ENCODE results near the gene YWHAG. TPM values are rescaled to one million over a fixed set of nuclear protein-coding genes. Genes with fewer than 3 reads are reported as not detected.
"Not testable (repeated sequence)": the region's sequence is repeated elsewhere in the genome, so short reads cannot be mapped to it uniquely, and the experiment has no call there.

The YWHAG gene
- total RNA-seq, 2 donors from 2014 or later, result 132 to 153 TPM

DNA sequence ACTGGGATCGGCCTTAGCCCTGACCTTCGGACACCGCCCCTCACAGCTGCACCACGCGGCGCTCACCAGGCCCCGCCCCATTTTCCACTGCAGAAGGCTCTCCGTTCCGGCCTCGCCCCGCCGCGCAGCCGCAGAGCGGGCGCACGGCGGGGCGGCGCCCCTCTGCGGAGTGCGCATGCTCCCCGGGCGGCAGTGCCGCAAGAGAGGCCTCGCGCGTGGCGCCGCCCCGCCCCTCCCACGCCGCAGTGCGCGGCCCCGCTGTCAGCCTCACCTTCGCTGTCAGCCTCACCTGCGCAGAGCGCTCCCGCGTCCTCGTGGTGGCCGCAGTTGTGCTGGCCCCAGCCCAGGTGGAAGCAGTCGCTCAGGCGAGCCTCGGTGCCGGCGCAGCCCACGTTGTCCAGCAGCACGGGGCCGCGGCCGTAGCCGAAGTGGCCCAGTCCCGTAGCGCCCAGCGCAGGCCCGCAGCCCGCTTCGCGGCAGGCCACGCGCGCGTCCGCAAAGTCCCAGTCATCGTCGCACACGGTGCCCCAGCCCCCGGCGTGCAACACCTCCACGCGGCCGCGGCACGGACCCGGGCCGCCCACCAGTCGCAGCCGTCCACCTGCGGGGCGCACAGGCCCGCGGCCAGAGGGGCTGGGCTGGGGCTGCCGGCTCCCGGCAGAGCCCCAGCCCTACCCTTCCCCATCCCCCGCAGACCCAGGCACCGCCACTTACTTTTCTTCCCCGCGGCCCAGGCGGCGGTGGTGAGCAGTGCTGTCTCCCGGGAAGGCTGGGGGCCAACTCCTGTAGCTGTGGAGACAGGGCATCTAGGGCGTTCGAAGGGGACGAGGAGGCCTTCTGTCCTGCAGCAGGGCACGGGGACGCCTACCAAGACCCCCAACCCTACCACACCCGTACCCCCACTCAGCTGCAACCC is 34.6 kb upstream of the YWHAG start:
- no peaks in the 10 kb centered on the region for H3K36me3 ChIP-seq
- no peaks in the 10 kb centered on the region for H3K9me3 ChIP-seq
- no peaks in the 10 kb centered on the region for H3K27me3 ChIP-seq
- peak overlapping the region; percentile 83 to 97 for H3K27ac ChIP-seq
- peak; percentile 95 for DNase-seq (ENCODE audit: low spot score)
- H3K4me3 ChIP-seq, result peak overlapping the region; percentile 50 to 68
- TF ChIP-seq, protein P1, sequence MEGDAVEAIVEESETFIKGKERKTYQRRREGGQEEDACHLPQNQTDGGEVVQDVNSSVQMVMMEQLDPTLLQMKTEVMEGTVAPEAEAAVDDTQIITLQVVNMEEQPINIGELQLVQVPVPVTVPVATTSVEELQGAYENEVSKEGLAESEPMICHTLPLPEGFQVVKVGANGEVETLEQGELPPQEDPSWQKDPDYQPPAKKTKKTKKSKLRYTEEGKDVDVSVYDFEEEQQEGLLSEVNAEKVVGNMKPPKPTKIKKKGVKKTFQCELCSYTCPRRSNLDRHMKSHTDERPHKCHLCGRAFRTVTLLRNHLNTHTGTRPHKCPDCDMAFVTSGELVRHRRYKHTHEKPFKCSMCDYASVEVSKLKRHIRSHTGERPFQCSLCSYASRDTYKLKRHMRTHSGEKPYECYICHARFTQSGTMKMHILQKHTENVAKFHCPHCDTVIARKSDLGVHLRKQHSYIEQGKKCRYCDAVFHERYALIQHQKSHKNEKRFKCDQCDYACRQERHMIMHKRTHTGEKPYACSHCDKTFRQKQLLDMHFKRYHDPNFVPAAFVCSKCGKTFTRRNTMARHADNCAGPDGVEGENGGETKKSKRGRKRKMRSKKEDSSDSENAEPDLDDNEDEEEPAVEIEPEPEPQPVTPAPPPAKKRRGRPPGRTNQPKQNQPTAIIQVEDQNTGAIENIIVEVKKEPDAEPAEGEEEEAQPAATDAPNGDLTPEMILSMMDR (IDR thresholded peaks at IDR 0.05), result peak in 1 of 2 donors; percentile 22
- peaks cover 0 to 34% of the 10 kb centered on the region in 2 donors for H3K4me1 ChIP-seq

DNA sequence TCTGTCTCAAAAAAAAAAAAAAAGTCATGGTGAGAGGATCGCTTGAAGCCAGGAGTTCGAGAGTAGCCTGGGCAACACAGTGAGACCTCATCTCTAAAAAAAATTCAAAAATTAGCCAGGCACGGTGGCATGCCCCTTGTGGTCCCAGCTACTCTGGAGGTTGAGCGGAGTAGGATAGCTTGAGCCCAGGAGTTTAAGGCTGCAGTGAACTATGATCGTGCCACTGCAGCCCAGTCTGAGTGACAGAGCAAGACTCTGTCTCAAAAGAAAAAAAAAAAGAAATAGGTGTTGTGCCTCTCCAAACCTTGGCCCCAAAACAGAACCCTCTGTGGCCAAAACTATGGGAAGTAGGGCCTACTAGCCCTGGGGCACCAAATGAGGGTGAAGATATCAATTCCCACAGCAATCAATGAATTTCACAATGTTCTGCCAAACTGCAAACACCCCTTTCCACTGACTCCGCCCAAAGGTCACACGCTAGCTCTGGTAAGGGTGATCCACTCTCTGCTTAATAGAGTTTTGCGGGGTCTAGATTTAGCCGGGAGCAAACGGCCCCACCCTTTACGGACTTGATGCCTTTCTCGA is 33.8 kb upstream of the YWHAG start:
- Histone ChIP-seq H3K9me3 (no peaks in the 10 kb centered on the region), H3K27me3 (no peaks in the 10 kb centered on the region), H3K27ac (peak overlapping the region; percentile 83 to 97), H3K36me3 (no peaks in the 10 kb centered on the region), H3K4me1 (peaks cover 0 to 30% of the 10 kb centered on the region in 2 donors), H3K4me3 (peak overlapping the region; percentile 20 to 68)
- DNase-seq (ENCODE audit: low spot score), result no peak
- TF ChIP-seq, protein P1 (IDR thresholded peaks at IDR 0.05), result no peak

DNA sequence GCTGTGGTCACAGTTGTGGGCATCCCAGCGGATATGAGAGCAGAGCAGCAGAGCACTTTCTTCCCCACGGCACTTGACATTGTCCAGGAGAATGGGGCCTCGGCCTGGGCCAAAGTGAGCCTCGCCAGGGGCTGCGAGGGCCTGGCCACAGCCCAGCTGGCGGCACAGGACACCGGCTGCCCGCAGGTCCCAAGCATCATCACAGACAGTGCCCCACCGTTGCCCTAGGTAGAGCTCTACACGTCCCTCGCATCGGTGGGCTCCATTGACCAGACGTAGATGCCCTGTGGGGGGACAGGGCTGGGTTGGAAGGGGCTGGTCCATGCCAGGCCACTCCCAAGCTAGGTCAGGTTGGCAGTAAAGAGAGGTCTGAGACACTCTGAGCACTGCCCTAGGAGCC is 31.3 kb upstream of the YWHAG start:
- no peak for DNase-seq (ENCODE audit: low spot score)
- Histone ChIP-seq H3K27ac (no peak overlapping the region), H3K27me3 (no peaks in the 10 kb centered on the region), H3K36me3 (no peaks in the 10 kb centered on the region), H3K9me3 (no peaks in the 10 kb centered on the region), H3K4me3 (no peak overlapping the region), H3K4me1 (peaks cover 0 to 21% of the 10 kb centered on the region in 2 donors)
- TF ChIP-seq, protein P1 (IDR thresholded peaks at IDR 0.05), result no peak

DNA sequence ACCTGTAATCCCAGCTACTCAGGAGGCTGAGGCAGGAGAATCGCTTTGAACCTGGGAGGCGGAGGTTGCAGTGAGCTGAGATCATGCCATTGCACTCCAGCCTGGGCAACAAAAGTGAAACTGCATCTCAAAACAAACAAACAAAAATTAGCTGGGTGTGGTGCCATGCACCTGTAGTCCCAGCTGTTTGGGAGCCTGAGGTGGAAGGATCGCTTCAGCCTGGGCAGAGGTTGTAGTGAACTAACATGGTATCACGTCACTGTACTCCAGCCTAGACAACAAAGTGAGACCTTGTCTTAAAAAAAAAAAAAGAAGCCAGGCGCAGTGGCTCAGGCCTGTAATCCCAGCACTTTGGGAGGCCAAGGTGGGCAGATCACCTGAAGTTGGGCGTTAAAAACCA is 29.0 kb upstream of the YWHAG start:
- H3K27me3 ChIP-seq; H3K36me3 ChIP-seq; DNase-seq (ENCODE audit: low spot score); H3K27ac ChIP-seq; H3K9me3 ChIP-seq; H3K4me3 ChIP-seq: not testable (repeated sequence)
- peaks cover 0 to 12% of the 10 kb centered on the region in 2 donors for H3K4me1 ChIP-seq

DNA sequence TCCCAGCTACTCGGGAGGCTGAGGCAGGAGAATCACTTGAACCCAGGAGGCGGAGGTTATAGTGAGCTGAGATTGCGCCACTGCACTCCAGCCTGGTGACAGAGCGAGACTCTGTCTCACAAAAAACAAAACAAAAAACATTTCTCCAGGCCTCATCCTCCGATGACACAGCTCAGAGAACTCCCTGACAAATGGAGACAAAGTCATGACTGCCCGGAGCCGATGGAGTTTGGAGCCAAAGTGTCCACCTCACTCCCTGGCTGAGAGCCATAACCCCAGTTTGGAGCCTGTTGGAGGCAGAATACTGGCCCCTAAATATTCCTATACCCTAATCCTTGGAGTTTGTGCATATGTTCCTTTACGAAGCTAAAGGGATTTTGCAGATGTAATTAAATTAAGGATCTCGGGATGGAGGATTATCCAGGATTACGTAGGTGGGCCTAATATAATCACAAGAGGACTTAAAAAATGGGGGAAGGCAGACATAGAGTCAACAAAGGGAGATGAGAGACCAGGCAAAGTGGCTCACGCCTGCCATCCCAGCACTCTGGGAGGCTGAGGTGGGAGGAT is 28.0 kb upstream of the YWHAG start:
- Histone ChIP-seq H3K27me3 (no peaks in the 10 kb centered on the region), H3K9me3 (no peaks in the 10 kb centered on the region), H3K36me3 (no peaks in the 10 kb centered on the region), H3K4me1 (peaks cover 0 to 8% of the 10 kb centered on the region in 2 donors), H3K27ac (no peak overlapping the region), H3K4me3 (no peak overlapping the region)
- TF ChIP-seq, protein P1 (IDR thresholded peaks at IDR 0.05), result no peak
- no peak for DNase-seq (ENCODE audit: low spot score)

Measured in right atrium auricular region (tissue), 2 donors.